GM04503 (cell line): ENCODE measurements around the gene SLC39A9.
"Not testable (repeated sequence)": the region's sequence is repeated elsewhere in the genome, so short reads cannot be mapped to it uniquely, and the experiment has no call there.

Experiments
- DNase-seq: peaks from one replicate; pipeline ENCODE4 v3.0.0-alpha.2; 2012; ENCODE audit warnings: low read depth

The SLC39A9 gene

GRCh38 chr14:69476824-69477450 lies 78.4 kb downstream of the SLC39A9 start:
- not testable (repeated sequence) for DNase-seq

- DNase-seq = not testable (repeated sequence)
Measured at GRCh38 chr14:69478055-69478454, 79.6 kb downstream of the SLC39A9 start.

DNA sequence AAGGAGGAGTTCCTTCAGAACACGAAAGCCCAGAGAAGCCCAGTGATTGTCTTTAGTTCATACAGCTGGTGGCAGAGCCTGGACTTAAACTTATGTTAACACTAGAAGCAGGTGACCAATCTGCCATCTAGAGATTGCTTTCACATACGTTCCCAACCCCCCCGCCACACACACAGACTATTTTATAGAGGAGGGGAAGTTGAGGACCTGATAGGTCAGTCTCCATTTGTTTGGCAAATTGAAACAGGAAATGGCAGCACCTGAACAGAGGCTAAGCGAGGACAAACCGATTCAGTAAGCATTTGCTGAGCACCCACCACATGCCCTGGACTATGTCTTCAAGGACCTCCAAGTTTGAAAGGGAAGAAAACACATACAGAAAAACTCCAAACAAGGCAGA lies 81.2 kb downstream of the SLC39A9 start:
- no peak for DNase-seq

DNA sequence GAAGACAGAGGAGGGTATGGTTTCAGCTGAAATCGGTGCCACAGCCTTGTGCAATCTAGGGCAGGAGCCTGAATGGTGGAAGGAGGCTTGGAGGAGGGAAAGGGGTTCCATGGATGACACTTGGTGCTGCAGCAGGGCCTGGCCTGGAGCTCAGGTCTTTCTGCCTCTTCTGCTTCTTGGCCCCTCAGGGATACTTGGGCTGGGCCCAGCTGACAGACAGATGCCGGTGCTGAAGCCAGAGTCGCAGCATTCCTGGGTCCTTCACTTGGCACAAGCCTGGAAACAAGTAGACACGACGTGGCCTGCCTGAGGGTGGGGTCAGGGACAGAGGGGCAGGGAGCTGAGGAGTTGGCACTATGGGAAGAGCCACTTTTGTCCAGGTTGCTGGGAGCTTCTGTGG lies 81.6 kb downstream of the SLC39A9 start:
- DNase-seq = no peak

DNA sequence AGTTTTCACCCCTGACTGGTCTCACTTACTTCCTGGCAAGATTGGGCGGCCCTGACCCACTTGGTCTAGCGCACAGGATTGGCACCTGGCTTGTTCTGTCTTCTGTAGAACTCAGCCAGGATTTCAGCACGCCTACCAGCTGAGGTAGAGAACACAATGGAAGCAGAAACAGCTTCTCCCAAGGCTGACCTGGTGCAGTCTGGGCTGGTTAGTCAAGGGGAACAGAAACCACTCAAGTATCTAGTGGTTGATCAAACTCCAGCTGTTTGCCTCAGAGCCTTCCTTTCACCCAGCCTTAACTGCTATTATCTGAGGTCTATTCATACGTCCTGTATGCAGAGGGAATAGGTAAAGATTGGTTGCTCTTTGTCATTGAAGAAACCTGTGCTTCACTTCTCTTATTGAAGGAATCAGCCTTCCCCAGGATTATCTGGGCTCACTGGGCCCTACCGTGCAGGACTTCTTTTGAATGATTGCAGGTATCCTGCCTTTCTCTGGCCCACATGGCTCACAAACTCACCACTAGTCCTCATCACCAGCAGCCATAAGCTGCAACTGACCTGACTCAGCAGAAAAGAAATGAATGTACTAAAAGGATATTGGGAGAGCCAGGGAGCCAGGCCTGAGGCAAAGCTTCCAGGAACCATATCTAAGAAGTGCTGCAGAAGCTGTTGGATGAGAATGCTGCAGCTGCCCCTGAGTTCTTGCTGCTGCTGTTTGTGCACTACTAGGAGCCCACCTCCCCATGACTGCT lies 83.5 kb downstream of the SLC39A9 start:
- no peak for DNase-seq

DNA sequence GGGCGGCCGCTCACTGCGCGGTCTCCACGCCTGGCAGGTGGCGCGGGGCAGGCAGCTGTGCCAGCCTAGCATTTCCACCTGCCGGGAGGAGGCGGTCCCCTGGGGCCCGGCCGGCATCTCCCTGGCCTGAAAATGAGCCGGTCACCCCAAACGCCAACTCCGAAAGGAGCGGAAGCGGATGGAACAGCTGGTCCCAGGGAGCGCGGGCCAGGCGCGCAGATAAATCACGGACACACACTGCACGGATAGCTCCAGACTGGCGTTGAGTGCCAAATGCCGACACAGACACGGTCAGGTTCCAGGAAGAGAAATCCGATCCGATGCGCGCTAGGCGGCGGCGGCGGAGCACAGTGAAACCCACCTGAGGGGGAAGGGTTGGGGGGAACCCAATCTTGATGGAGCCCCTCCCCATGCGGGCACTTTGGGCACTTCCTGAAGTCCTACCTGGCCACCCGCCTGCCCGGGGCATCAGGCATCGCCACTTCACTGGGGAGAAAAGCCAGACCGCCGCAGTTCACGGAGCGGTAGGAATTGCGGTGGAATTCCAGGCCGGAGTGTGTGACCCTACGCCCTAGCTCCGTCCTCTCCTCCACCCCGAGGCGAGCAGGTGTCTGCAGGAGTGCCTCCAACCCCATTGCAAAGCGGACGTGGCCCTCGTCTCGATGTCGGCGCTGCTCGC lies 85.4 kb downstream of the SLC39A9 start:
- no peak for DNase-seq

DNA sequence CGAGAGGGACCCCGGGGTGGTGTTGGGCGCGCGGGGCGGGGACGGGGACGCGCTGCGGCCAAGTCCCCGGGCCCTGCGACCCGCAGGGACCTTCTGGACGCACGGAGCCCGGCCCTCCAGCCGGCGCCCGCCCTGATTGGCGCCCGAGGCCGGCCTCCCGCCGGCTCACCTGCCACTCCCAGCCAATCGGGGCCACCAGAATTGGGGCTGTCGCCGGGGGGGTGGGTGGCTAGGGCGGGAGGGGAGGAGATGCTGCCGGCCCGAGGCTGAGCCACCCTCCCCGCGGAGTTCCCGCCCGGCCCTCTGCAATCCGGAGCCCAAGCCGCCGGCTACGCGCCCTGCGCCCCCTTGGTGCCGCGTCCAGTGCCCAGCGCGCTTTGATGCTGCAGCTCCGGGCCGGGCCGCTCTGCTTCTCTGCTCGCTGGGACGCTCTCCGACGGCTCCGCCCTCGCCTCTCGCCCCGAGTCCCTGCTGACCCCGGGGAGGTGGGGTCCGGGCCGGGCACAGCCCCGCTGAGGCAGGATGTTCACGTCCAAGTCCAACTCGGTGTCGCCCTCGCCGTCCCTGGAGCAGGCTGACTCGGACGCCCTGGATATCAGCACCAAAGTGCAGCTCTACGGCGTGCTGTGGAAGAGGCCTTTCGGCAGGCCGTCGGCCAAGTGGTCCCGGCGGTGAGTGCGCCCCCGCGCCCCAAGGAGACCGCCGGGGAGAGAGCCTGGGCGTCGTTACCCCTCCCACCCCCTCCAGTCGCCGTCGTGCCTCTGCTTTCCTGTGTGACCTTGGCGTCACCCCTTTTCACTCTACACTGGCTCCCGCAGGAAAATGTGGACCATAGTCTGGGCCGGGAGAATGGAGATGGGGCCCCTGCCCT lies 86.2 kb downstream of the SLC39A9 start, which contains the start of gene PLEKHD1:
Gene PLEKHD1, plus strand, starts transcription at position 285 of the 871 bp plus-strand sequence. Its CDS starts 238 bp downstream, at position 523.
- no peak for DNase-seq

DNA sequence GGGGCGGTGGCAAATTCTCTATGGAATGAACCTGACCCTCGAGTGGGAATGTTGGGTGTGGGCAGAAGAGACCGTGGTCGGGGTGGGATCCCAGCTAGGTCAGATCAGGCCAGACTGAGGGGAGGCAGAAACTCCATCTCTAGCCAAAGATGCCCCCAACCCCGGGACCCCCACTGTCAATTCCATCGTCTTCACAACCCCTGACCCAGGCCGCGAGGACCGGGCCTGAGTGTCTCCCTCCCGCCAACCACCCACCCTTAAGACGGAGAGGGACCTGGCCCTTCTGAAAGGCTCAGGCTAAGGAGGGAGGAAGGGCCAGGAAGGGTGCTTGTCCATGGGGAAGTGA lies 86.8 kb downstream of the SLC39A9 start:
- DNase-seq = no peak

GRCh38 chr14:69485701-69486100 lies 87.2 kb downstream of the SLC39A9 start:
- DNase-seq = no peak

- no peak for DNase-seq
Measured at GRCh38 chr14:69487226-69487625, 88.7 kb downstream of the SLC39A9 start.

DNA sequence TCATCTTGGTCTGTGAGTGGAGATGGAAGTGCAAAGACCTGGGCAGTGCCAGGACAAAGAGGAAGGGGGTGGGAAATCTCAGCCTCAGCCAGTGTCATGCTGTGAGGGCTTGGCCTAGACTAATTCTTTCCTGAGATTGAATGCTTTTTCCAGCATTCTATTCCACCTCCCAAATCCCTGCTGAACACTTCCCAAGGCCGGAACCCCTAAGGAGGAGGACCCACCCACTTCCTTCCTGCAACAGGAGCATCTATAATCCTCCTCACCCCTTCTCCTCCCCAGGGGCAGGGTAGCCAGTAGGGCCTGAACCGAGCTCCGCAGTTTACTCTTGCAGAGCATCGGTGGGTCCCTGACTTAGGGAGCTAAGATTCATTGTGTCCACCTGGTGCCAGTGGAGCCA lies 89.3 kb downstream of the SLC39A9 start:
- no peak for DNase-seq

- no peak for DNase-seq
Measured at GRCh38 chr14:69489495-69489894, 91.0 kb downstream of the SLC39A9 start.

DNA sequence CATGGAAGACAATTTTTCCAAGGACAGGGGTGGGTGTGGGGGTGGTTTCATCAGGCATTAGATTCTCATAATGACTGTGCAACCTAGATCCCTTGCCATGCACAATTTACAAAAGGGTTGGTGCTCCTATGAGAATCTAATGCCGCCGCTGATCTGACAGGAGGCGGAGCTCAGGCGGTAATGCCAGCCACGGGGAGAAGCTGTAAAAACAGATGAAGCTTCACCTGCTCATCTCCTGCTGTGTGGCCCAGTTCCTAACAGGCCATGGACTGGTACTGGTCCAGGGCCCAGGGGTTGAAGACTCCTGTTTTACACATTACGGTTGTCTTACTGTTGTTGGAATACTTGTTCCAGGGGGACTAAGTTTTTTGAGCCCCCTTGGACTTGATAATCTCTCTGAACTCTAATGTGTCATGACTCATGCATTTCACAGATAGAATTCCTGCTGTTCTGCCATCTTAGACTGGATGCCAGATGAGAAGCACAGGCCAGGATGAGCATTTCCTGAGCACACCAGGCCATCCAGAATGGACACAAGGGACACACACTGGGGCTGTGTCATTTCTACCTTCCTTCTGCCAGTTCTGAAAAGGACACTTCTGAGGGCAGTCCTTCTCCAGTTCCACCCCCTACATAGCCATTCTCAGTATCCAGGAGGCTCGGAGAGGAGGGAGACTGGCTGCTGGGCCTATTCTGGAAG lies 91.9 kb downstream of the SLC39A9 start:
- DNase-seq = no peak

DNA sequence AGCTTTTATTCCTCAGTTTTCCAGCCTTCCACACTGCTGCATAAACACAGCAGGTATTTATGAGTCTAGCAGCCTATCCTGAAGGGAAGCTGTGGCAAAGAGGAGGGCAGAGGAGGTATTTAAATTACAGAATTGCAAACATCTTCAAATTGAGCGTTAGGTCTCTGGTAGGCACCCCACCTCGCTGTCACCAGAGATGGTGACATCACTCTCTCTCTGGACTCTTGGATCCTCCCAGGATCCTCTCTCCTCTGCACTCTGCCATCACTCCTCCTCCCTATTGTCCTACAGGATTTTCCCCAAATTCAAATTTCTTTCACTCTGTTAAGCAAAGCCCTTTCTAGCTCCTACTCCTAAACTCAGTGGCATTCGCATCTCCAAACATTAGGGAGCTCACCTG lies 92.7 kb downstream of the SLC39A9 start:
- DNase-seq = no peak

GRCh38 chr14:69493038-69493437 lies 94.5 kb downstream of the SLC39A9 start:
- DNase-seq = no peak

DNA sequence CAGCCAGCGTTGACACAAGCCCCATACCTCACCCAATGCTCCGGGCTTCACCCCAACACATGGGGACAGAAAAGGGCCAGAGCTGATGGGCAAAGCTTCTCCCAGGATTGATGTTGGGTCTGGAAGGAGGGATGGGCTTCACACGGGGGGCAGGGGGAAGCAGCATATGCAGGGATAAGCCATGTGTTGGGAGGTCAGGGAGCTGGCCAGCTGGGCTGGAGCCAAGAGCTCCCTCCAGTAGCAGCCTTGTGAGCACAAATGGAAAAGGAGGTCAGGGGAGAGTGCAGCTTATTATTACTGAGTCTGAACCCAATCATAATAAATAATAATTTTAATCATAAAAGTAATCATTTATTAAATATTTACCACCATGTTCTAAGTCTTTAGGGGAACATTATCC lies 95.3 kb downstream of the SLC39A9 start:
- DNase-seq = no peak

GRCh38 chr14:69495341-69495921 lies 96.9 kb downstream of the SLC39A9 start:
- no peak for DNase-seq

GRCh38 chr14:69497866-69498265 lies 99.4 kb downstream of the SLC39A9 start:
- not testable (repeated sequence) for DNase-seq

GRCh38 chr14:69498286-69498685 lies 99.8 kb downstream of the SLC39A9 start:
- not testable (repeated sequence) for DNase-seq

GRCh38 chr14:69499436-69499835 lies 100.9 kb downstream of the SLC39A9 start:
- DNase-seq = no peak

GRCh38 chr14:69500096-69500495 lies 101.6 kb downstream of the SLC39A9 start:
- DNase-seq = no peak
